Mucosa of rectum (tissue), 2 donors: ENCODE data around the gene FFAR2.
"Not testable (repeated sequence)": the region's sequence is repeated elsewhere in the genome, so short reads cannot be mapped to it uniquely, and the experiment has no call there.

Experiments
- H3K27ac ChIP-seq, 2 donors: one replicate each; pipeline ENCODE4 v1.7.0; 2013; ENCODE audit warnings: inconsistent platforms in 2 of 2, low read depth in 2 of 2, low read length in 2 of 2
- H3K27me3 ChIP-seq, 2 donors: one replicate each; pipeline ENCODE4 v1.7.0; 2013; ENCODE audit warnings: low read length in 2 of 2; ENCODE audit not compliant: control insufficient read depth in 2 of 2, insufficient read depth in 2 of 2
- H3K36me3 ChIP-seq, 2 donors: one replicate each; pipeline ENCODE4 v1.7.0; 2013; ENCODE audit warnings: low read length in 2 of 2; ENCODE audit not compliant: control insufficient read depth in 2 of 2, insufficient read depth in 2 of 2
- H3K4me1 ChIP-seq, 2 donors: one replicate each; pipeline ENCODE4 v1.7.0; 2013; ENCODE audit warnings: low read length in 2 of 2, mild to moderate bottlenecking in 1 of 2; ENCODE audit not compliant: control insufficient read depth in 2 of 2, insufficient read depth in 2 of 2
- H3K4me3 ChIP-seq, 2 donors: one replicate each; pipeline ENCODE4 v1.7.0; 2013; ENCODE audit warnings: low read length in 2 of 2
- H3K9ac ChIP-seq, 2 donors: one replicate each; pipeline ENCODE4 v1.7.0; 2013; ENCODE audit warnings: low read length in 2 of 2, low read depth in 1 of 2, mild to moderate bottlenecking in 1 of 2
- H3K9me3 ChIP-seq, 2 donors: one replicate each; pipeline ENCODE4 v1.7.0; 2013; ENCODE audit warnings: low read length in 2 of 2; ENCODE audit not compliant: control insufficient read depth in 2 of 2
- donor health status: healthy.
- donor health status: Normal muscosa, but diverticular disease.

FFAR2 gene

DNA sequence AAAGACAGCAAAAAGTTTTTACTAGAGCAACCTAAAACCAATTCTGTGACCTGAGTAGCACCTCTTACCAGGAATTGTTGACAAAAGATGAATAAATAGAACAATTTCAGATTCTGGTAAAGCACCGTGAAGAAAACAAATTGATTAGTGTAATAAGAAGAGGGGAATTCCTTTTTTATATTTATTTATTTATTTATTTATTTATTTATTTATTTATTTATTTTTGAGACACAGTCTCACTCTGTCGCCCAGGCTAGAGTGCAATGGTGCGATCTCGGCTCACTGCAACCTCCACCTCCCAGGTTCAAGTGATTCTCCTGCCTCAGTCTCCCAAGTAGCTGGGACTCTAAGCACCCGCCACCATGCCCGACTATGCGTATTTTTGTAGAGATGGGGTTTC lies 24.7 kb upstream of the FFAR2 start:
- H3K9ac ChIP-seq, H3K4me3 ChIP-seq, H3K27me3 ChIP-seq: not testable (repeated sequence)

DNA sequence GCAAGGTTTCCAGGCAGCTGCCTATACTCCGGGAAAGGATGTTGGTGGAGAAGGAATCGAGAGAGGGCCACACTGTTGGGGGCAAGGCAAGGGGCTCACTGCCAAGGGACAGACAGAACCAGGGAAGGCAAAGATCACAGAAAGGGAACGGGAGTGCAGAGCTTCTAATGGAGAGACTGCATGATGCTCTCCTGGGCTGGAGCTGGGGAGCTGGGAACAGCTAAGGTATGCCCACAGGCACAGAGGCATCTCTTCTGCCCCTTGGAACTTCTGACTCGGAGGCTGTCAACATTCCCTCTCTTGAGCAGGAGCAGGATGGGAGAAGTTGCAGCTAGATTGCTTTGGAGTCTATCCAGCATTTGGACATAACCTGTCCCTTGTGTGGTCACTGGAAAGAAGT lies 22.4 kb upstream of the FFAR2 start:
- Histone ChIP-seq H3K36me3 (no peaks in the 10 kb centered on the region), H3K27ac (no peak overlapping the region), H3K4me3 (no peak overlapping the region), H3K9ac (no peak overlapping the region), H3K27me3 (no peaks in the 10 kb centered on the region), H3K9me3 (no peaks in the 10 kb centered on the region), H3K4me1 (peaks cover 9 to 18% of the 10 kb centered on the region in 2 donors)

More for the DNA sequence above, 24.7 kb upstream of the FFAR2 start:
- not testable (repeated sequence) for H3K4me1 ChIP-seq, H3K9me3 ChIP-seq, H3K27ac ChIP-seq, H3K36me3 ChIP-seq

DNA sequence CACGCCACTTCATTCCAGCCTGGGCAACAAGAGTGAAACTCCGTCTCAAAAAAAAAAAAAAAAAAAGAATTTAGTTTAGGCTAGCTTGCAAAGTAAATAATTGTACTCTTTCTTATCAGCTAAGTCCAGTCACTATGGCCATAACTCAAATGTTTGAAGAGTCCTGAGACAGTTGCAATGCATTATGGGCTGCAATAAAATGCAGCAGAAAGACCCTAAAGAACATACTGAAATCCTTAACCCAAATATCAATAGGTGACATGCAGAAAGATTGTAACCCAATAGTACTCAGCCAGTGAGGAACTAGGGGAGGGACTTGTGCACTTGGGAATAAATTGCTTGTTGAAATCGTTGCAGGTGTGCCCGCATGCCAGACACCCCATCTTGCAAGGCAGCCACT lies 20.9 kb upstream of the FFAR2 start:
- no peak overlapping the region for H3K27ac ChIP-seq
- H3K27me3 ChIP-seq: no peaks in the 10 kb centered on the region
- peaks cover 9 to 20% of the 10 kb centered on the region in 2 donors for H3K4me1 ChIP-seq
- no peak overlapping the region for H3K4me3 ChIP-seq
- H3K36me3 ChIP-seq: no peaks in the 10 kb centered on the region
- H3K9me3 ChIP-seq: no peaks in the 10 kb centered on the region
- no peak overlapping the region for H3K9ac ChIP-seq

DNA sequence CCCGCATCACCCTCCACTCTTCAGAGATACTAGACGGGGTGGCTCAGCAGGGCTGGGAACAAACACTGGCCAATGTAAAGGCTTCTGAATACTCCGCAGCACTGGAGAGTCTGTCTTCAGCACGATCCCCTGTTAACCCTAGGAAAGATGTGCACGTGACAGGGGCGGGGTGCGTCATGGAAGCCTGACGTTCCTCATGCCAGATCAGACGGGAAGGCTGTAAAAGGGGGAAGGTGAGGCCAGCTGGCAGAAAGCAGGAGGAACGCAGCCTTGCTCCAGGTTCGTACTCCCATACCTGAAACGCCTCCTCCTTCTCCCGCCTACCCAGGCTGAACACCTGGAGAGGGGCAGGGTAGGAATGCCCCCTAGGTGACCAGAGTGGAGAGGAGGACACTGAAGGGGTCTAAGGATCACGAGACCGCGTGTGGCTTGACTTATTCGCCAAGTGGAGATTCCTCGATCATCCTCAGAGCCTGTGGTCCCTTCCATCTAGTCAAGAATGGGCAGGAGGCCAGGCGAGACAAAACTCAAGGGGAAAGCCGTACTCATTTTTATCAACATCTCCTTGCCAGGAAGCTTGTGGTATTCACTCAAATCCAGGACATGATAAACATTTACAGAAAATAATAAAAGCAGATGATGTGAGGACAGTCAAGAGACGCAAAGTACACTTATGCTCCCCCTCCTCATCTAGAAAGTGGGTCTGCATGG lies 18.2 kb upstream of the FFAR2 start:
- no peaks in the 10 kb centered on the region for H3K9me3 ChIP-seq
- peak overlapping the region; percentile 16 to 32 for H3K4me3 ChIP-seq
- H3K27me3 ChIP-seq: no peaks in the 10 kb centered on the region
- no peaks in the 10 kb centered on the region for H3K36me3 ChIP-seq
- H3K27ac ChIP-seq: peak overlapping the region; percentile 52 to 74
- peak overlapping the region in 1 of 2 donors; percentile 46 for H3K9ac ChIP-seq
- H3K4me1 ChIP-seq: peaks cover 16 to 31% of the 10 kb centered on the region in 2 donors

DNA sequence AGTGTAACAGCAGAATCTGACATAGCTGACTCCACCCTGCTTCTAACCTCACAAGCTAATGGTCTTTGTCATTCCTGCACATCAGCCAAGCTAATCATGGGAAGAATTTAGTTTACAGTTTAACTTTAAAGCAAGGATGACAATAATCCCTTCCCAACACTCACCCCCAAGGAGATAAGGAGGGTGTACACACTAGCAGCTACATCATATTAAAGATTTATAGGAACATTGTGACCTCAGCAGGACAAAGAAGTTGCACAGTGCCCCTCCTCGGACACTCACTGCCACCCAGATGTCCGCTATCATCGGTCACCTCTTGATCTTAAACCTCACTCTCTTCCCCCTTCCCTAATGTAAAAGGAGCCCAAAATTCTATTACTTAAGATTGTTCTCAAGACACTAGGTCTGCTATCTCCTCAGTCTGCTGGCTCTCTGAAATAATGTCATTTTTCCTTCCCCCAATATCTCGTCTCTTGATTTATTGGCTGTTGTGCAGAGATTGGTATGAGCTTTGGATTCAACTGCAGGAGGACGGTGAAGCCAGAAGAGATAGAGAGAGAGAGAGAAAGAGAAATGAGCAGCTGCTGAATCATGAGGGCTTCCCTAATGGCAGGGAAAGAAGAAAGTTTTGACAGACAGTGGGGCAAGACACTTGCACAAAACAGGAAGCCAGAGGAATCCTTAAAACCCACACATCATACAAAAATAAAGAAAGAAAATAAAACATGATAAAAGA lies 17.5 kb upstream of the FFAR2 start:
- H3K9me3 ChIP-seq: no peaks in the 10 kb centered on the region
- H3K27me3 ChIP-seq: no peaks in the 10 kb centered on the region
- H3K4me3 ChIP-seq: peak overlapping the region in 1 of 2 donors; percentile 32
- H3K27ac ChIP-seq: peak overlapping the region; percentile 52 to 74
- H3K36me3 ChIP-seq: no peaks in the 10 kb centered on the region
- no peak overlapping the region for H3K9ac ChIP-seq
- H3K4me1 ChIP-seq: peaks cover 18 to 31% of the 10 kb centered on the region in 2 donors

DNA sequence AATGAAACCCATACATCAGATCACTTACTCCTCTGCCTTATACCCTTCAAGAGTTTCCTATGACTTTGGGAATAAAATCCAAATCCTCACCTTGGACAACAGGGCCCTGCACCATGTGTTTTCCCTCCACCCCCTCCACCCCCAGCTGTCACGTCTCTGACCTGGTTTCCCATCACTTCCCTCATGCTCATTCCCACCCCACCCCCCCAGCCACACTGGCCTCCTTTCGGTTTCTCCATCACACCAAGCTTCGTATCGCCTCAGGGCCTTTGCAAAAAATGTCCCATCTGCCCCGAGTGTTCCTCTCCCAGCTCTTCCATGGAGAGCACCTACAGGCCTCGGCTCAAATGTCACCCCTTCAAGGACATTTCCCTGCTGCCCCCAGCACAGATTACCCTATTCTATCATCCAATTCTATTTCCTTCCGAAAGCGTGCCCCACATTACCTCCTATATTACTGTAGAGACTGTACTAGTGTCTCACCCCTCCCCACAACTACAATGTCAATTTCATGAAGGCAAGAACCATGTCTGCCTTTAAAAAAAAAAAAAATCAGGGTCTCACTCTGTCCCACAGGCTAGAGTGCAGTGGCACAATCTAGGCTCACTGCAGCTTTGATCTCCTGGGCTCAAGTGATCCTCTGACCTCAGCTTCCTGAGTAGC lies 16.8 kb upstream of the FFAR2 start:
- Histone ChIP-seq H3K9ac (no peak overlapping the region), H3K27ac (peak overlapping the region; percentile 52 to 74), H3K4me3 (no peak overlapping the region), H3K27me3 (no peaks in the 10 kb centered on the region), H3K4me1 (peaks cover 25 to 38% of the 10 kb centered on the region in 2 donors), H3K9me3 (no peaks in the 10 kb centered on the region), H3K36me3 (no peaks in the 10 kb centered on the region)

DNA sequence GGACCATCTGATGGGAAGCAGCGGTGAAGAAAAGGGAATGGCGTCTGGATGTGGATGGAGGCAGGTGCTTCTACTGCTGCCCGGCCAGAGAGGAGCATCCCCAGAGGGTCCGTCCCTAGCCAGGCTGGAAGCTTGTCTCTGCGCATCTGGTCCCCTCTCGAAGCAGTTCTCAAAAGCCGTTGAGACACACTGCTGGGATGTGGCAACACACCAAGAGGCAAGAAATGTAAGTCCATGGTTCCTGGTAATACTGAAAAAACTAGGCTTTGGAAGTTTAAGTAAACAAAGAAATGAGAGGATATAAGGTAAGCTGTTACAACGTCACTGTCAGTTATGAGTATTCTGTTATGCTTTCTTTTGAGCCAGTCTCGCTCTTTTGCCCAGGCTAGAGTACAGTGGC lies 15.1 kb upstream of the FFAR2 start:
- H3K9me3 ChIP-seq: no peaks in the 10 kb centered on the region
- H3K4me1 ChIP-seq: peaks cover 37 to 49% of the 10 kb centered on the region in 2 donors
- peak overlapping the region; percentile 20 to 26 for H3K9ac ChIP-seq
- no peaks in the 10 kb centered on the region for H3K27me3 ChIP-seq
- H3K27ac ChIP-seq: peak overlapping the region in 1 of 2 donors; percentile 29
- H3K36me3 ChIP-seq: no peaks in the 10 kb centered on the region
- peak overlapping the region in 1 of 2 donors; percentile 53 for H3K4me3 ChIP-seq

DNA sequence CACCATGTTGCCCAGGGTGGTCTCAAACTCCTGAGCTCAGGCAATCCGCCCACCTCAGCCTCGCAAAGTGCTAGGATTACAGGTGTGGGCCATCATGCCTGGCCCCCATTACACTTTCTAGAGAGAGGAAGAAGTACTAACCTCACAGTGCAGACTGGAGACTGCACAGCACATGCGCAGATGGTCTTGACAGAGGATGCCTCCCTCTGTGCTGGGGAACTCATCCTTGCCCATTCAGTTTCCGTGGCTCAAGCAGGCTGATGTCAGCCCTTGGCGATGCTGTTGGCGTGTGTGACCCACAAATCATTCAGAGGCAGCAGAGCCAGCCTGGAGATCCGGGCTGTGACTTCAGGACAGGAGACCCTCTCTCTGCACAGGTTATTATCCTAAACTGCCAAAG lies 14.6 kb upstream of the FFAR2 start:
- H3K4me3 ChIP-seq: peak overlapping the region; percentile 53 to 56
- H3K36me3 ChIP-seq: no peaks in the 10 kb centered on the region
- H3K27ac ChIP-seq: peak overlapping the region; percentile 75 to 89
- no peaks in the 10 kb centered on the region for H3K9me3 ChIP-seq
- peak overlapping the region in 1 of 2 donors; percentile 58 for H3K9ac ChIP-seq
- H3K27me3 ChIP-seq: no peaks in the 10 kb centered on the region
- peaks cover 37 to 49% of the 10 kb centered on the region in 2 donors for H3K4me1 ChIP-seq

DNA sequence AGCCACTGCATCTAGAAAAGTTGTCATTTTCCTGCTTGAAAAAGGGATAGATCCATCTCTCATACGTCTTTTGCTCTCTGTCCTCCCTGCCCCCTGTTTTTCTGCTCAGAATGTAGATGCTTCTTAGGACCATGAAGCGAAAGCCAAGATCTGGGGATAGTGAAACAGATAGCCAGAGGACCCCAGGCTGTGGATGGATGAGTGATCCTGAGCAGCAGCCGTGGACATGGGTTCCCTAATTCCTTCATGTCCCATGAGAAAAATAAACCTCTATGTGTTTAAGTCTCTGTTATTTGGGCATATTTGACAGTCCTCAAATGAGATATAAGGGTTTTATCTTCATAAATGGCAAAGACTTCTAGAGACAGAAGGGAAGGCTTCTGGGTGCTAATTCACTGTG lies 12.2 kb upstream of the FFAR2 start:
- peak overlapping the region; percentile 83 to 89 for H3K27ac ChIP-seq

More for the DNA sequence above, 12.2 kb upstream of the FFAR2 start:
- Histone ChIP-seq H3K4me3 (peak overlapping the region in 1 of 2 donors; percentile 67), H3K36me3 (no peaks in the 10 kb centered on the region), H3K9ac (peak overlapping the region; percentile 31 to 32), H3K9me3 (no peaks in the 10 kb centered on the region), H3K27me3 (no peaks in the 10 kb centered on the region), H3K4me1 (peaks cover 28 to 32% of the 10 kb centered on the region in 2 donors)
